ENCODE results near the gene OR2C3. TPM values are rescaled to one million over a fixed set of nuclear protein-coding genes. Genes with fewer than 3 reads are reported as not detected.

The OR2C3 gene
- total RNA-seq, 1 donor from 2014 or later, result not detected

DNA sequence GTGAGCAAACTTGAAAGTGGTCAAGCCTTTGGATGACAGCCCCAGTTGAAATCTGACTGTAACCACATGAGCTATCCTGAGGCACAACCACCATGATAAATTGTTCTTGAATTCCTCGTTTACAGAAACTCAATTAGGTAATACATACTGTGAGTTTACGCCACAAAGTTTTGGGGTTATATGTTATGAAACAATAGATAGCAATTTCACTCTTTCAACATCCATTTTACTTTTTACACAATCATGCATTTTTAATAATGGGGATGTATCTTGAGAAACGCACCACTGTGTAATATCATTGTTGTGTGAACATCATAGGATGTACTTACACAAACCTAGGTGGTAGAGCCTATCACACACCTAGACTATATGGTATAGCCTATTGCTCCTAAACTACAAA is 35.4 kb downstream of the OR2C3 start:
- DNase-seq, result no peak
- no peaks in the 10 kb centered on the region for H3K36me3 Mint-ChIP-seq (ENCODE audit: unreplicated experiment)
- H3K4me1 Mint-ChIP-seq (ENCODE audit: low read depth, unreplicated experiment), result no peaks in the 10 kb centered on the region
- no peak overlapping the region for H3K27ac Mint-ChIP-seq (ENCODE audit: unreplicated experiment)
- H3K9me3 Mint-ChIP-seq (ENCODE audit: unreplicated experiment), result no peaks in the 10 kb centered on the region
- TF ChIP-seq, protein P1, sequence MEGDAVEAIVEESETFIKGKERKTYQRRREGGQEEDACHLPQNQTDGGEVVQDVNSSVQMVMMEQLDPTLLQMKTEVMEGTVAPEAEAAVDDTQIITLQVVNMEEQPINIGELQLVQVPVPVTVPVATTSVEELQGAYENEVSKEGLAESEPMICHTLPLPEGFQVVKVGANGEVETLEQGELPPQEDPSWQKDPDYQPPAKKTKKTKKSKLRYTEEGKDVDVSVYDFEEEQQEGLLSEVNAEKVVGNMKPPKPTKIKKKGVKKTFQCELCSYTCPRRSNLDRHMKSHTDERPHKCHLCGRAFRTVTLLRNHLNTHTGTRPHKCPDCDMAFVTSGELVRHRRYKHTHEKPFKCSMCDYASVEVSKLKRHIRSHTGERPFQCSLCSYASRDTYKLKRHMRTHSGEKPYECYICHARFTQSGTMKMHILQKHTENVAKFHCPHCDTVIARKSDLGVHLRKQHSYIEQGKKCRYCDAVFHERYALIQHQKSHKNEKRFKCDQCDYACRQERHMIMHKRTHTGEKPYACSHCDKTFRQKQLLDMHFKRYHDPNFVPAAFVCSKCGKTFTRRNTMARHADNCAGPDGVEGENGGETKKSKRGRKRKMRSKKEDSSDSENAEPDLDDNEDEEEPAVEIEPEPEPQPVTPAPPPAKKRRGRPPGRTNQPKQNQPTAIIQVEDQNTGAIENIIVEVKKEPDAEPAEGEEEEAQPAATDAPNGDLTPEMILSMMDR (IDR thresholded peaks at IDR 0.05; ENCODE audit: partially characterized antibody, unreplicated experiment), result no peak
- H3K27me3 Mint-ChIP-seq (ENCODE audit: unreplicated experiment), result no peaks in the 10 kb centered on the region
- no peak overlapping the region for H3K4me3 Mint-ChIP-seq (ENCODE audit: unreplicated experiment)

- TF ChIP-seq, protein P1 (IDR thresholded peaks at IDR 0.05; ENCODE audit: partially characterized antibody, unreplicated experiment), result no peak
- Mint-ChIP-seq H3K4me3 (ENCODE audit: unreplicated experiment) (no peak overlapping the region), H3K36me3 (ENCODE audit: unreplicated experiment) (no peaks in the 10 kb centered on the region), H3K9me3 (ENCODE audit: unreplicated experiment) (no peaks in the 10 kb centered on the region), H3K27me3 (ENCODE audit: unreplicated experiment) (no peaks in the 10 kb centered on the region), H3K27ac (ENCODE audit: unreplicated experiment) (no peak overlapping the region), H3K4me1 (ENCODE audit: low read depth, unreplicated experiment) (no peaks in the 10 kb centered on the region)
- no peak for DNase-seq
Observed at GRCh38 chr1:247496581-247497285, 39.5 kb downstream of the OR2C3 start.

GRCh38 chr1:247494767-247495166 is 41.5 kb downstream of the OR2C3 start:
- H3K4me1 Mint-ChIP-seq (ENCODE audit: low read depth, unreplicated experiment), result no peaks in the 10 kb centered on the region
- DNase-seq, result no peak
- TF ChIP-seq, protein P1 (IDR thresholded peaks at IDR 0.05; ENCODE audit: partially characterized antibody, unreplicated experiment), result no peak
- no peaks in the 10 kb centered on the region for H3K9me3 Mint-ChIP-seq (ENCODE audit: unreplicated experiment)
- no peak overlapping the region for H3K4me3 Mint-ChIP-seq (ENCODE audit: unreplicated experiment)
- H3K36me3 Mint-ChIP-seq (ENCODE audit: unreplicated experiment), result no peaks in the 10 kb centered on the region
- no peak overlapping the region for H3K27ac Mint-ChIP-seq (ENCODE audit: unreplicated experiment)
- no peaks in the 10 kb centered on the region for H3K27me3 Mint-ChIP-seq (ENCODE audit: unreplicated experiment)

GRCh38 chr1:247493106-247493505 is 43.1 kb downstream of the OR2C3 start:
- Mint-ChIP-seq H3K4me3 (ENCODE audit: unreplicated experiment) (no peak overlapping the region), H3K27me3 (ENCODE audit: unreplicated experiment) (no peaks in the 10 kb centered on the region), H3K27ac (ENCODE audit: unreplicated experiment) (no peak overlapping the region), H3K9me3 (ENCODE audit: unreplicated experiment) (no peaks in the 10 kb centered on the region), H3K36me3 (ENCODE audit: unreplicated experiment) (no peaks in the 10 kb centered on the region), H3K4me1 (ENCODE audit: low read depth, unreplicated experiment) (no peaks in the 10 kb centered on the region)
- DNase-seq, result no peak
- TF ChIP-seq, protein P1 (IDR thresholded peaks at IDR 0.05; ENCODE audit: partially characterized antibody, unreplicated experiment), result no peak

GRCh38 chr1:247491328-247491727 is 44.9 kb downstream of the OR2C3 start:
- H3K4me1 Mint-ChIP-seq (ENCODE audit: low read depth, unreplicated experiment), result no peaks in the 10 kb centered on the region
- H3K36me3 Mint-ChIP-seq (ENCODE audit: unreplicated experiment), result no peaks in the 10 kb centered on the region
- no peaks in the 10 kb centered on the region for H3K27me3 Mint-ChIP-seq (ENCODE audit: unreplicated experiment)
- TF ChIP-seq, protein P1 (IDR thresholded peaks at IDR 0.05; ENCODE audit: partially characterized antibody, unreplicated experiment), result no peak
- no peak overlapping the region for H3K4me3 Mint-ChIP-seq (ENCODE audit: unreplicated experiment)
- H3K27ac Mint-ChIP-seq (ENCODE audit: unreplicated experiment), result no peak overlapping the region
- no peaks in the 10 kb centered on the region for H3K9me3 Mint-ChIP-seq (ENCODE audit: unreplicated experiment)
- no peak for DNase-seq

Measured in glutamatergic neuron (in vitro differentiated cells).